MM.1S (cell line): ENCODE data around the gene HDDC3.

Experiments used
- DNase-seq: peaks from one replicate; pipeline ENCODE4 v3.0.0-alpha.2; 2015
- H2AFZ ChIP-seq: fragments of 300-600 bp; sonication (generic); 2 replicates; pipeline ENCODE4 v1.6.0; 2016; ENCODE audit warnings: antibody characterized with exemption, low read length
- H3F3A ChIP-seq: fragments of 300-600 bp; sonication (generic); 2 replicates; pipeline ENCODE4 v1.6.1; 2016; ENCODE audit warnings: mild to moderate bottlenecking, antibody characterized with exemption, low read length, moderate library complexity, mixed read lengths; ENCODE audit not compliant: insufficient read depth
- H3K27ac ChIP-seq: fragments of 300-600 bp; sonication (generic); 2 replicates; pipeline ENCODE4 v1.5.1; 2016; ENCODE audit warnings: mild to moderate bottlenecking, low read length
- H3K27me3 ChIP-seq: fragments of 300-600 bp; sonication (generic); replicated peaks from 2 replicates; pipeline ENCODE4 v1.6.0; 2016; ENCODE audit warnings: low read length; ENCODE audit not compliant: insufficient read depth
- H3K36me3 ChIP-seq: fragments of 300-600 bp; sonication (generic); replicated peaks from 2 replicates; pipeline ENCODE4 v1.6.1; 2016; ENCODE audit warnings: mild to moderate bottlenecking, low read length, mixed read lengths; ENCODE audit not compliant: insufficient read depth
- H3K4me1 ChIP-seq: fragments of 300-600 bp; sonication (generic); 2 replicates; pipeline ENCODE4 v1.6.1; 2016; ENCODE audit warnings: low read length, mixed read lengths
- H3K4me2 ChIP-seq: fragments of 300-600 bp; sonication (generic); 2 replicates; pipeline ENCODE4 v1.6.0; 2016; ENCODE audit warnings: low read depth, low read length
- H3K4me3 ChIP-seq: fragments of 300-600 bp; sonication (generic); 2 replicates; pipeline ENCODE4 v1.5.1; 2016; ENCODE audit warnings: low read length, mixed read lengths
- H3K79me2 ChIP-seq: fragments of 300-600 bp; sonication (generic); 2 replicates; pipeline ENCODE4 v1.6.1; 2016; ENCODE audit warnings: mixed run types, low read length, mixed read lengths
- H3K9ac ChIP-seq: fragments of 300-600 bp; sonication (generic); 2 replicates; pipeline ENCODE4 v1.6.1; 2016; ENCODE audit warnings: low read length, mixed read lengths
- H3K9me2 ChIP-seq: fragments of 300-600 bp; sonication (generic); replicated peaks from 2 replicates; pipeline ENCODE4 v1.6.1; 2016; ENCODE audit warnings: mild to moderate bottlenecking, low read length, mixed read lengths; ENCODE audit not compliant: insufficient read depth
- H3K9me3 ChIP-seq: fragments of 300-600 bp; sonication (generic); replicated peaks from 2 replicates; pipeline ENCODE4 v1.6.1; 2016; ENCODE audit warnings: mild to moderate bottlenecking, low read length, mixed read lengths; ENCODE audit not compliant: insufficient read depth
- H4K20me1 ChIP-seq: fragments of 300-600 bp; sonication (generic); 2 replicates; pipeline ENCODE4 v1.6.1; 2016; ENCODE audit warnings: mild to moderate bottlenecking, low read length, moderate library complexity, mixed read lengths; ENCODE audit not compliant: insufficient read depth
- EZH2 ChIP-seq: fragments of 300-600 bp; sonication (generic); optimal IDR thresholded peaks from 2 replicates; pipeline ENCODE3; 2017; ENCODE audit warnings: low read depth, mild to moderate bottlenecking, antibody characterized with exemption, low read length, mixed read lengths
- EZH2phosphoT487 ChIP-seq: fragments of 300-600 bp; sonication (generic); IDR thresholded peaks from 2 replicates; pipeline ENCODE4 v1.6.1; 2018; ENCODE audit warnings: antibody characterized with exemption, low read length
- TF ChIP-seq, protein P1 (sequence below): fragments of 300-600 bp; sonication (generic); IDR thresholded peaks from 2 replicates; pipeline ENCODE4 v1.5.1; 2016; ENCODE audit warnings: antibody characterized with exemption, low read length, mixed read lengths

Gene HDDC3

DNA sequence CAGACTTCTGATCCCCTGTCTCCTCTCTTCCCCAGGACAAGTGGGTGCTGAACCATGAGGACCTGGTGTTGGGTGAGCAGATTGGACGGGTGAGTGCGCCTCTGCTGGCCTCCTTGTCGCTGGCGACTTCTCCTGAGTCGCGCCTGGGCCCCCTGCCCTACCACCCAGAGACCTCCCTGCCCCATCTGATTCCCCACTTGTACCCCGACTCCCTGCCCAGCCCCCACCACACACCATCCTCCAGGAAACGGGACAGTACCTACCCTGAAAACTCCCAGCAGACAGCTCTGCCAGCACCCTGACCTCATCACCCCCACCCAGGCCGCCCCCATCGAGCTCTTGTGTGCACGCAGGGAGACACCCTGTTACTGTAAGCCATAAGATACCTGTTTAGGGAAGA, 40.3 kb downstream of the HDDC3 start:
- no peak for TF ChIP-seq EZH2
- no peak for TF ChIP-seq EZH2phosphoT487
- TF ChIP-seq, protein P1, sequence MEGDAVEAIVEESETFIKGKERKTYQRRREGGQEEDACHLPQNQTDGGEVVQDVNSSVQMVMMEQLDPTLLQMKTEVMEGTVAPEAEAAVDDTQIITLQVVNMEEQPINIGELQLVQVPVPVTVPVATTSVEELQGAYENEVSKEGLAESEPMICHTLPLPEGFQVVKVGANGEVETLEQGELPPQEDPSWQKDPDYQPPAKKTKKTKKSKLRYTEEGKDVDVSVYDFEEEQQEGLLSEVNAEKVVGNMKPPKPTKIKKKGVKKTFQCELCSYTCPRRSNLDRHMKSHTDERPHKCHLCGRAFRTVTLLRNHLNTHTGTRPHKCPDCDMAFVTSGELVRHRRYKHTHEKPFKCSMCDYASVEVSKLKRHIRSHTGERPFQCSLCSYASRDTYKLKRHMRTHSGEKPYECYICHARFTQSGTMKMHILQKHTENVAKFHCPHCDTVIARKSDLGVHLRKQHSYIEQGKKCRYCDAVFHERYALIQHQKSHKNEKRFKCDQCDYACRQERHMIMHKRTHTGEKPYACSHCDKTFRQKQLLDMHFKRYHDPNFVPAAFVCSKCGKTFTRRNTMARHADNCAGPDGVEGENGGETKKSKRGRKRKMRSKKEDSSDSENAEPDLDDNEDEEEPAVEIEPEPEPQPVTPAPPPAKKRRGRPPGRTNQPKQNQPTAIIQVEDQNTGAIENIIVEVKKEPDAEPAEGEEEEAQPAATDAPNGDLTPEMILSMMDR, result no peak
- H4K20me1 ChIP-seq, result no peaks in the 10 kb centered on the region
- H3K4me1 ChIP-seq, result 0 out of 2 replicates have a peak, but pooled peaks cover 3% of the 10 kb centered on the region
- no peak overlapping the region for H3K27ac ChIP-seq
- no peaks in the 10 kb centered on the region for H3K79me2 ChIP-seq
- H3F3A ChIP-seq, result no peaks in the 10 kb centered on the region
- H2AFZ ChIP-seq, result no peak overlapping the region
- H3K4me3 ChIP-seq, result no peak overlapping the region
- no peak overlapping the region for H3K9ac ChIP-seq
- H3K4me2 ChIP-seq, result no peak overlapping the region
- H3K27me3 ChIP-seq, result peaks cover 10% of the 10 kb centered on the region; the same call in 1 of the 2 replicates
- DNase-seq, result no peak
- no peaks in the 10 kb centered on the region for H3K36me3 ChIP-seq
- no peaks in the 10 kb centered on the region for H3K9me2 ChIP-seq
- no peaks in the 10 kb centered on the region for H3K9me3 ChIP-seq

DNA sequence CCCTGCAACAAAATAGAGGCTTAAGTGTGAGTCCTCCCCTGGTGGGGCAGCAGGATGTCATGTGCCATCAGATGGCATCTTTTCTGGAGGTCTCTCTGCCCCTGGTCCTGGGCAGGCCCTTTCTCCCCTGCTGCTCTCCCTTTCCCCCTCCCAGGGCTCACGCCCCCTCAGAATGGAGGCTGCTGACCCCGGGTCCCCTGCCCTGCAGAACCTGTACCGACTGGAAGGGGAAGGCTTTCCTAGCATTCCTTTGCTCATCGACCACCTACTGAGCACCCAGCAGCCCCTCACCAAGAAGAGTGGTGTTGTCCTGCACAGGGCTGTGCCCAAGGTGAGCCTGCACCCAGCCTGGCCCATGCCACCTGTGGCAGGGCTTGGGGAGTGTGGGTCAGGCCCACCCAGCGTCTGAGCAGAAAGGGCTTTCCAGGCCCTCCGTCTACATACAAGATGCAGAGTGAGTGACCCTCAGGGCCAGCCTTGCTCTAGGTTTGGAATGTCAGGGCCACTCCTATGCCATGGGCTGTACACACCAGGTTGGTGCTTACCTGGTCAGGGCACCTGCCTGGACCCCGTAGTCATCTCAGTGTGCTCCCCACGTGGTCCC, 40.9 kb downstream of the HDDC3 start:
- Histone ChIP-seq H2AFZ (no peak overlapping the region), H3K9me2 (no peaks in the 10 kb centered on the region), H3K36me3 (no peaks in the 10 kb centered on the region), H3K4me3 (no peak overlapping the region), H3K27me3 (peaks cover 10% of the 10 kb centered on the region; the same call in 1 of the 2 replicates), H3K4me2 (no peak overlapping the region), H3K27ac (no peak overlapping the region), H3K9me3 (no peaks in the 10 kb centered on the region), H3K79me2 (no peaks in the 10 kb centered on the region), H3K4me1 (0 out of 2 replicates have a peak, but pooled peaks cover 1% of the 10 kb centered on the region), H4K20me1 (no peaks in the 10 kb centered on the region), H3F3A (no peaks in the 10 kb centered on the region), H3K9ac (no peak overlapping the region)
- TF ChIP-seq EZH2phosphoT487 (no peak), EZH2 (no peak)
- TF ChIP-seq, protein P1, result no peak
- no peak for DNase-seq

DNA sequence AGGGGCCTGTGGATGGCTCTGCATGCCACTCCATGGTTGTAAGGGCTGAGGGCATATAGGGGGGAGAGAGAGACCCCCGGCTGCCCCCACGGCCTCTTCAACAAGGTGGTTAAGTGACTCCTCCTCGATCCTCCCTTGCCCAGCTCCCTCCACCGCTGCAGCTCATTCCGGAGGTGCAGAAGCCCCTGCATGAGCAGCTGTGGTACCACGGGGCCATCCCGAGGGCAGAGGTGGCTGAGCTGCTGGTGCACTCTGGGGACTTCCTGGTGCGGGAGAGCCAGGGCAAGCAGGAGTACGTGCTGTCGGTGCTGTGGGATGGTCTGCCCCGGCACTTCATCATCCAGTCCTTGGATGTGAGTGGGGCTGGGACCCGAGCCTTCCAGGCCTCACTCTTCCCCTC, 41.5 kb downstream of the HDDC3 start:
- Histone ChIP-seq H3K9me2 (no peaks in the 10 kb centered on the region), H3K27me3 (peaks cover 10% of the 10 kb centered on the region; the same call in 1 of the 2 replicates), H3K4me2 (no peak overlapping the region), H3K79me2 (no peaks in the 10 kb centered on the region), H3K27ac (no peak overlapping the region), H3K9me3 (no peaks in the 10 kb centered on the region), H3K36me3 (no peaks in the 10 kb centered on the region), H3K4me1 (no peaks in the 10 kb centered on the region), H3K4me3 (no peak overlapping the region), H4K20me1 (no peaks in the 10 kb centered on the region), H2AFZ (no peak overlapping the region), H3K9ac (no peak overlapping the region), H3F3A (no peaks in the 10 kb centered on the region)
- TF ChIP-seq EZH2 (no peak), EZH2phosphoT487 (no peak)
- no peak for DNase-seq

DNA sequence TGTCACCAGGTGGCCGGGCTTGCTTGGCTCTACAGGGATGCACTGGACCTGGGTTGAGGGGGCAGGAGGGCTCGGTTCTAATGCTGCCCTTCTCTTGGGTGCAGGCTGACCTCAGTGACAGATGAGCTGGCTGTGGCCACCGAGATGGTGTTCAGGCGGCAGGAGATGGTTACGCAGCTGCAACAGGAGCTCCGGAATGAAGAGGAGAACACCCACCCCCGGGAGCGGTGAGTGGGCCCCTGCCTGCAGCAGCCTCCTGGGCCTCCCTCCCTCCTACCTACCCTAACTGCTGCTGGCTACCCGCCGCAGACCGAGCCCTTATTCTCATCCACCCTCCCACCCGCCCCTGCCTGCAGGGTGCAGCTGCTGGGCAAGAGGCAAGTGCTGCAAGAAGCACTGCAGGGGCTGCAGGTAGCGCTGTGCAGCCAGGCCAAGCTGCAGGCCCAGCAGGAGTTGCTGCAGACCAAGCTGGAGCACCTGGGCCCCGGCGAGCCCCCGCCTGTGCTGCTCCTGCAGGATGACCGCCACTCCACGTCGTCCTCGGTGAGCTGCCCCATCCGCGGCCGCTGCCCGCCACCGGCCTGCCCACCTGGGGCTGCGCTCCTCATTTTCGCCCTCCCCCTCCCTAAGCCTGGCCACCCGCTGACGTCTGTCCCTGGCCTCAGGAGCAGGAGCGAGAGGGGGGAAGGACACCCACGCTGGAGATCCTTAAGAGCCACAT, 42.5 kb downstream of the HDDC3 start:
- DNase-seq, result no peak
- Histone ChIP-seq H3K9me3 (no peaks in the 10 kb centered on the region), H3K9me2 (no peaks in the 10 kb centered on the region), H3K79me2 (no peaks in the 10 kb centered on the region), H3K27me3 (peaks cover 10% of the 10 kb centered on the region; the same call in 1 of the 2 replicates), H3F3A (no peaks in the 10 kb centered on the region; the same call in 1 of the 2 replicates), H3K4me3 (no peak overlapping the region), H3K4me1 (no peaks in the 10 kb centered on the region), H4K20me1 (no peaks in the 10 kb centered on the region), H2AFZ (no peak overlapping the region), H3K9ac (no peak overlapping the region), H3K4me2 (no peak overlapping the region), H3K27ac (no peak overlapping the region), H3K36me3 (no peaks in the 10 kb centered on the region)
- TF ChIP-seq EZH2phosphoT487 (no peak), EZH2 (no peak)
- TF ChIP-seq, protein P1, result no peak
